Upper lobe of left lung (tissue), 6 donors: Measurements from ENCODE around the gene SULT1C3. TPM values are rescaled to one million over a fixed set of nuclear protein-coding genes. Genes with fewer than 3 reads are reported as not detected.

ENCODE experiments used
- ATAC-seq, 2 donors: fragments of 200-7000 bp; cut with Tn5 transposase; one replicate each; pipeline ENCODE4 v1.9.1; 2022; ENCODE audit warnings: mild to moderate bottlenecking in 2 of 2, moderate library complexity in 2 of 2; ENCODE audit not compliant: low FRiP score in 2 of 2
- DNase-seq, 2 donors: peaks; one replicate each; pipeline ENCODE4 v3.0.0-alpha.2; 2019 to 2020
- H3K27ac ChIP-seq, 4 donors: fragments of 200-600 bp; sonication (generic); one replicate each; pipeline ENCODE4 v1.5.1; 2016 to 2019
- H3K27me3 ChIP-seq, 4 donors: fragments of 200-600 bp; sonication (generic); one replicate each; pipeline ENCODE4 v1.5.1; 2017 to 2019
- H3K36me3 ChIP-seq, 4 donors: fragments of 200-600 bp; sonication (generic); one replicate each; pipeline ENCODE4 v1.5.1; 2016 to 2019
- H3K4me1 ChIP-seq, 4 donors: fragments of 200-600 bp; sonication (generic); one replicate each; pipeline ENCODE4 v1.5.1; 2018 to 2019
- H3K4me3 ChIP-seq, 4 donors: fragments of 200-600 bp; sonication (generic); one replicate each; pipeline ENCODE4 v1.5.1; 2017 to 2019; ENCODE audit warnings: mild to moderate bottlenecking in 2 of 4, moderate library complexity in 1 of 4
- H3K9me3 ChIP-seq, 4 donors: fragments of 200-600 bp; sonication (generic); one replicate each; pipeline ENCODE4 v1.5.1; 2018 to 2019
- CTCF ChIP-seq, 6 experiments: fragments of 450-650 bp in 4 of 6; fragments of 200-600 bp in 2 of 6; sonication (generic) in 2 of 6; IDR thresholded peaks; one replicate each; pipeline ENCODE4 v1.5.1; 2016 to 2019; ENCODE audit warnings: antibody characterized with exemption in 6 of 6
- EP300 ChIP-seq, 4 donors: sonication (generic); formaldehyde crosslinking; IDR thresholded peaks; one replicate each; pipeline ENCODE4 v1.5.1; 2017; ENCODE audit warnings: antibody characterized with exemption in 4 of 4, control low read depth in 2 of 4
- POLR2A ChIP-seq, 4 donors: fragments of 450-650 bp; IDR thresholded peaks; one replicate each; pipeline ENCODE4 v1.5.1; 2016 to 2017; ENCODE audit warnings: antibody characterized with exemption in 4 of 4, mild to moderate bottlenecking in 2 of 4
- POLR2AphosphoS5 ChIP-seq, 2 donors: sonication (generic); formaldehyde crosslinking; IDR thresholded peaks; one replicate each; pipeline ENCODE4 v1.5.1; 2017; ENCODE audit warnings: antibody characterized with exemption in 2 of 2
- WGBS, 2 donors: methylation state at CpG; one replicate each; pipeline ENCODE4 v1.1.5; 2017 to 2018; 5-methylcytosine and 5-hydroxymethylcytosine counted together
- total RNA-seq, 6 donors: library from RNA; depleted of rRNA in 4 of 6; stranded (reverse); fragments of >200 nt in 4 of 6; gene quantifications; one replicate each; pipeline versions ENCODE4 v1.1.0 to v1.2.1, GENCODE V29; 2016 to 2021
- donor health status: DM: no; HTN: no; CAD: no; lungs with moderate emphysema.
- donor health status: DM: no; HTN: yes; CAD: no; lungs with severe emphysema.

The SULT1C3 gene
- total RNA-seq, 6 donors from 2014 or later = not detected

- Histone ChIP-seq H3K27ac (no peak overlapping the region), H3K9me3 (no peaks in the 10 kb centered on the region)
- WGBS, 2 donors = 75 to 81% methylated on average over 9 of the region's 9 CpGs
These were observed 57.8 kb downstream of the SULT1C3 start for GRCh38 chr2:108297436-108298141.

GRCh38 chr2:108301558-108301957 lies 61.8 kb downstream of the SULT1C3 start:
- Histone ChIP-seq H3K27me3 (no peaks in the 10 kb centered on the region), H3K4me1 (no peaks in the 10 kb centered on the region), H3K9me3 (no peaks in the 10 kb centered on the region), H3K4me3 (no peak overlapping the region), H3K27ac (no peak overlapping the region), H3K36me3 (no peaks in the 10 kb centered on the region)
- DNase-seq (no peak), ATAC-seq (no peak)
- WGBS, 2 donors = 80 to 82% methylated on average over 7 of the region's 7 CpGs
- TF ChIP-seq POLR2A (IDR thresholded peaks at IDR 0.05) (no peak), CTCF (IDR thresholded peaks at IDR 0.05) (no peak)

More at GRCh38 chr2:108297436-108298141, 57.8 kb downstream of the SULT1C3 start:
- no peak overlapping the region for H3K4me3 ChIP-seq
- DNase-seq (no peak), ATAC-seq (no peak)
- H3K36me3 ChIP-seq = no peaks in the 10 kb centered on the region
- H3K27me3 ChIP-seq = no peaks in the 10 kb centered on the region
- no peaks in the 10 kb centered on the region for H3K4me1 ChIP-seq
- TF ChIP-seq CTCF (IDR thresholded peaks at IDR 0.05) (no peak), POLR2AphosphoS5 (IDR thresholded peaks at IDR 0.05) (no peak), EP300 (IDR thresholded peaks at IDR 0.05) (no peak), POLR2A (IDR thresholded peaks at IDR 0.05) (no peak)

- ATAC-seq (no peak), DNase-seq (no peak)
- Histone ChIP-seq H3K4me1 (no peaks in the 10 kb centered on the region), H3K36me3 (no peaks in the 10 kb centered on the region), H3K4me3 (no peak overlapping the region), H3K9me3 (no peaks in the 10 kb centered on the region), H3K27ac (no peak overlapping the region), H3K27me3 (no peaks in the 10 kb centered on the region)
- TF ChIP-seq CTCF (IDR thresholded peaks at IDR 0.05) (no peak), EP300 (IDR thresholded peaks at IDR 0.05) (no peak), POLR2A (IDR thresholded peaks at IDR 0.05) (no peak), POLR2AphosphoS5 (IDR thresholded peaks at IDR 0.05) (no peak)
- 80 to 81% methylated on average over 2 of the region's 2 CpGs for WGBS, 2 donors
These were observed 65.2 kb downstream of the SULT1C3 start for GRCh38 chr2:108304975-108305374.

- Histone ChIP-seq H3K27me3 (no peaks in the 10 kb centered on the region), H3K27ac (no peak overlapping the region), H3K4me1 (no peaks in the 10 kb centered on the region), H3K4me3 (no peak overlapping the region), H3K9me3 (no peaks in the 10 kb centered on the region), H3K36me3 (no peaks in the 10 kb centered on the region)
- ATAC-seq = no peak
- WGBS, 2 donors = 87 to 91% methylated on average over 2 of the region's 2 CpGs
- DNase-seq = no peak
- no peak for TF ChIP-seq POLR2A (IDR thresholded peaks at IDR 0.05)
- TF ChIP-seq CTCF (IDR thresholded peaks at IDR 0.05) = no peak
- no peak for TF ChIP-seq EP300 (IDR thresholded peaks at IDR 0.05)
- TF ChIP-seq POLR2AphosphoS5 (IDR thresholded peaks at IDR 0.05) = no peak
These were observed 66.1 kb downstream of the SULT1C3 start for GRCh38 chr2:108305901-108306300.

GRCh38 chr2:108309903-108310302 lies 70.1 kb downstream of the SULT1C3 start:
- peaks cover 0 to 1% (median 0%) of the 10 kb centered on the region in 4 donors for H3K4me1 ChIP-seq
- H3K27me3 ChIP-seq = no peaks in the 10 kb centered on the region
- H3K9me3 ChIP-seq = no peaks in the 10 kb centered on the region
- H3K27ac ChIP-seq = no peak overlapping the region
- no peak for ATAC-seq
- no peaks in the 10 kb centered on the region for H3K36me3 ChIP-seq
- H3K4me3 ChIP-seq = no peak overlapping the region
- no peak for DNase-seq
- TF ChIP-seq POLR2A (IDR thresholded peaks at IDR 0.05) = no peak
- TF ChIP-seq POLR2AphosphoS5 (IDR thresholded peaks at IDR 0.05) = no peak
- TF ChIP-seq EP300 (IDR thresholded peaks at IDR 0.05) = no peak
- TF ChIP-seq CTCF (IDR thresholded peaks at IDR 0.05) = no peak
